ENCODE results near the gene MAP1LC3B2. TPM values are rescaled to one million over a fixed set of nuclear protein-coding genes. Genes with fewer than 3 reads are reported as not detected.

Gene MAP1LC3B2
- total and polyA plus RNA-seq, 3 experiments from 2014 or later, result 0.96 to 5.8 (median 1.7) TPM

- H3K4me1 Mint-ChIP-seq, result no peaks in the 10 kb centered on the region
- ChIA-PET POLR2A (no interaction called here), CTCF (no interaction called here)
These were observed 23.4 kb downstream of the MAP1LC3B2 start for GRCh38 chr12:116582610-116583009.

GRCh38 chr12:116583129-116583694, 24.0 kb downstream of the MAP1LC3B2 start:
- no peak overlapping the region for H3K27ac Mint-ChIP-seq
- no peaks in the 10 kb centered on the region for H3K4me1 Mint-ChIP-seq
- no peaks in the 10 kb centered on the region for H3K4me1 ChIP-seq (ENCODE audit: insufficient read depth, low read length)
- no peak overlapping the region for H3K4me3 ChIP-seq (ENCODE audit: low read length)
- DNase-seq, result no peak
- POLR2A ChIA-PET, result no interaction called here
- no peaks in the 10 kb centered on the region for H3K27me3 ChIP-seq (ENCODE audit: insufficient read depth, low read length, poor library complexity, severe bottlenecking)
- peaks cover 3 to 7% of the 10 kb centered on the region in 2 donors for H3K27me3 Mint-ChIP-seq
- H3K9me3 ChIP-seq (ENCODE audit: low read length), result no peaks in the 10 kb centered on the region
- peaks cover 0 to 8% (median 4%) of the 10 kb centered on the region in 5 donors for H3K9me3 Mint-ChIP-seq
- CTCF ChIA-PET, result no interaction called here
- H3K27ac ChIP-seq (ENCODE audit: low read depth, low read length), result no peak overlapping the region
- no peak overlapping the region for H3K4me3 Mint-ChIP-seq
- H3K36me3 Mint-ChIP-seq, result peaks cover 0 to 14% (median 2%) of the 10 kb centered on the region in 3 donors
- no peaks in the 10 kb centered on the region for H3K36me3 ChIP-seq (ENCODE audit: insufficient read depth, low read length)

More at GRCh38 chr12:116582610-116583009, 23.4 kb downstream of the MAP1LC3B2 start:
- Histone ChIP-seq H3K9me3 (ENCODE audit: low read length) (no peaks in the 10 kb centered on the region), H3K27me3 (ENCODE audit: insufficient read depth, low read length, poor library complexity, severe bottlenecking) (no peaks in the 10 kb centered on the region), H3K27ac (ENCODE audit: low read depth, low read length) (no peak overlapping the region), H3K4me3 (ENCODE audit: low read length) (no peak overlapping the region), H3K4me1 (ENCODE audit: insufficient read depth, low read length) (no peaks in the 10 kb centered on the region), H3K36me3 (ENCODE audit: insufficient read depth, low read length) (no peaks in the 10 kb centered on the region)
- Mint-ChIP-seq H3K27ac (peak overlapping the region in 1 of 8 donors; percentile 83), H3K4me3 (no peak overlapping the region), H3K9me3 (peaks cover 0 to 8% (median 4%) of the 10 kb centered on the region in 5 donors), H3K36me3 (peaks cover 0 to 14% (median 2%) of the 10 kb centered on the region in 3 donors), H3K27me3 (peaks cover 3 to 7% of the 10 kb centered on the region in 2 donors)
- DNase-seq, result no peak

GRCh38 chr12:116587270-116587669, 28.1 kb downstream of the MAP1LC3B2 start:
- DNase-seq, result no peak
- Mint-ChIP-seq H3K27ac (no peak overlapping the region), H3K27me3 (peaks cover 3 to 4% of the 10 kb centered on the region in 2 donors), H3K9me3 (peaks cover 0 to 8% (median 4%) of the 10 kb centered on the region in 5 donors), H3K4me3 (no peak overlapping the region), H3K36me3 (peaks cover 0 to 14% (median 2%) of the 10 kb centered on the region in 3 donors), H3K4me1 (peaks cover 0 to 2% (median under 1%) of the 10 kb centered on the region in 3 donors)
- H3K27ac ChIP-seq (ENCODE audit: low read depth, low read length), result no peak overlapping the region
- H3K4me3 ChIP-seq (ENCODE audit: low read length), result no peak overlapping the region
- CTCF ChIA-PET, result interaction anchor here (0.7 to 1.6 kb wide), 2 partner anchors 12 to 13 kb away, joined by 3 to 4 read pairs; no protein-coding TSS in a partner anchor
- no peaks in the 10 kb centered on the region for H3K27me3 ChIP-seq (ENCODE audit: insufficient read depth, low read length, poor library complexity, severe bottlenecking)
- POLR2A ChIA-PET, result interaction anchor here (0.5 kb wide), 1 partner anchor 39 kb away, joined by 3 read pairs; no protein-coding TSS in a partner anchor
- no peaks in the 10 kb centered on the region for H3K9me3 ChIP-seq (ENCODE audit: low read length)
- H3K36me3 ChIP-seq (ENCODE audit: insufficient read depth, low read length), result no peaks in the 10 kb centered on the region
- peaks cover 8% of the 10 kb centered on the region for H3K4me1 ChIP-seq (ENCODE audit: insufficient read depth, low read length)

GRCh38 chr12:116588390-116589028, 29.3 kb downstream of the MAP1LC3B2 start:
- POLR2A ChIA-PET, result no interaction called here
- no peak overlapping the region for H3K27ac ChIP-seq (ENCODE audit: low read depth, low read length)
- DNase-seq, result no peak
- H3K4me3 ChIP-seq (ENCODE audit: low read length), result no peak overlapping the region
- peaks cover 3 to 4% of the 10 kb centered on the region in 2 donors for H3K27me3 Mint-ChIP-seq
- H3K36me3 ChIP-seq (ENCODE audit: insufficient read depth, low read length), result no peaks in the 10 kb centered on the region
- CTCF ChIA-PET, result interaction anchor here (1.6 kb wide), 1 partner anchor 12 kb away, joined by 4 read pairs; no protein-coding TSS in a partner anchor
- H3K9me3 Mint-ChIP-seq, result peaks cover 0 to 8% (median 2%) of the 10 kb centered on the region in 5 donors
- H3K27me3 ChIP-seq (ENCODE audit: insufficient read depth, low read length, poor library complexity, severe bottlenecking), result no peaks in the 10 kb centered on the region
- peaks cover 2 to 7% (median 2%) of the 10 kb centered on the region in 3 donors for H3K4me1 Mint-ChIP-seq
- peaks cover 0 to 10% (median 2%) of the 10 kb centered on the region in 3 donors for H3K36me3 Mint-ChIP-seq
- H3K27ac Mint-ChIP-seq, result peak overlapping the region in 1 of 8 donors; percentile 3
- H3K9me3 ChIP-seq (ENCODE audit: low read length), result no peaks in the 10 kb centered on the region
- peaks cover 9% of the 10 kb centered on the region for H3K4me1 ChIP-seq (ENCODE audit: insufficient read depth, low read length)
- H3K4me3 Mint-ChIP-seq, result no peak overlapping the region

GRCh38 chr12:116589581-116589980, 30.4 kb downstream of the MAP1LC3B2 start:
- Mint-ChIP-seq H3K9me3 (peaks cover 0 to 4% (median 2%) of the 10 kb centered on the region in 5 donors), H3K27me3 (peaks cover 3 to 4% of the 10 kb centered on the region in 2 donors), H3K36me3 (peaks cover 0 to 6% (median 2%) of the 10 kb centered on the region in 3 donors), H3K4me3 (no peak overlapping the region), H3K4me1 (peaks cover 9 to 15% (median 10%) of the 10 kb centered on the region in 3 donors), H3K27ac (no peak overlapping the region)
- Histone ChIP-seq H3K27me3 (ENCODE audit: insufficient read depth, low read length, poor library complexity, severe bottlenecking) (no peaks in the 10 kb centered on the region), H3K36me3 (ENCODE audit: insufficient read depth, low read length) (no peaks in the 10 kb centered on the region), H3K4me1 (ENCODE audit: insufficient read depth, low read length) (peaks cover 19% of the 10 kb centered on the region), H3K9me3 (ENCODE audit: low read length) (no peaks in the 10 kb centered on the region), H3K4me3 (ENCODE audit: low read length) (no peak overlapping the region), H3K27ac (ENCODE audit: low read depth, low read length) (no peak overlapping the region)
- POLR2A ChIA-PET, result no interaction called here
- DNase-seq, result no peak
- CTCF ChIA-PET, result interaction anchor here (0.7 kb wide), 1 partner anchor 154 kb away, joined by 3 read pairs; no protein-coding TSS in a partner anchor

GRCh38 chr12:116590561-116590960, 31.4 kb downstream of the MAP1LC3B2 start:
- H3K27ac ChIP-seq (ENCODE audit: low read depth, low read length), result no peak overlapping the region
- no peaks in the 10 kb centered on the region for H3K9me3 ChIP-seq (ENCODE audit: low read length)
- H3K4me1 Mint-ChIP-seq, result peaks cover 10 to 24% (median 15%) of the 10 kb centered on the region in 3 donors
- H3K27ac Mint-ChIP-seq, result no peak overlapping the region
- CTCF ChIA-PET, result no interaction called here
- no peaks in the 10 kb centered on the region for H3K36me3 ChIP-seq (ENCODE audit: insufficient read depth, low read length)
- H3K36me3 Mint-ChIP-seq, result no peaks in the 10 kb centered on the region
- POLR2A ChIA-PET, result interaction anchor here (0.6 kb wide), 1 partner anchor 557 kb away, joined by 3 read pairs; no protein-coding TSS in a partner anchor
- H3K27me3 Mint-ChIP-seq, result peaks cover 3 to 4% of the 10 kb centered on the region in 2 donors
- no peaks in the 10 kb centered on the region for H3K27me3 ChIP-seq (ENCODE audit: insufficient read depth, low read length, poor library complexity, severe bottlenecking)
- no peaks in the 10 kb centered on the region for H3K9me3 Mint-ChIP-seq
- H3K4me3 Mint-ChIP-seq, result no peak overlapping the region
- DNase-seq, result no peak
- peaks cover 29% of the 10 kb centered on the region for H3K4me1 ChIP-seq (ENCODE audit: insufficient read depth, low read length)
- H3K4me3 ChIP-seq (ENCODE audit: low read length), result no peak overlapping the region

- DNase-seq, result no peak
- no peaks in the 10 kb centered on the region for H3K36me3 ChIP-seq (ENCODE audit: insufficient read depth, low read length)
- Mint-ChIP-seq H3K27ac (peak overlapping the region in 1 of 8 donors; percentile 32), H3K4me1 (peaks cover 10 to 27% (median 15%) of the 10 kb centered on the region in 3 donors), H3K9me3 (no peaks in the 10 kb centered on the region), H3K4me3 (no peak overlapping the region), H3K36me3 (no peaks in the 10 kb centered on the region), H3K27me3 (peaks cover 0 to 2% of the 10 kb centered on the region in 2 donors)
- no peak overlapping the region for H3K4me3 ChIP-seq (ENCODE audit: low read length)
- H3K27ac ChIP-seq (ENCODE audit: low read depth, low read length), result no peak overlapping the region
- CTCF ChIA-PET, result no interaction called here
- no peaks in the 10 kb centered on the region for H3K27me3 ChIP-seq (ENCODE audit: insufficient read depth, low read length, poor library complexity, severe bottlenecking)
- POLR2A ChIA-PET, result interaction anchor here (0.6 kb wide), 1 partner anchor 147 kb away, joined by 3 read pairs; no protein-coding TSS in a partner anchor
- H3K4me1 ChIP-seq (ENCODE audit: insufficient read depth, low read length), result peaks cover 32% of the 10 kb centered on the region
- no peaks in the 10 kb centered on the region for H3K9me3 ChIP-seq (ENCODE audit: low read length)
These were observed 32.9 kb downstream of the MAP1LC3B2 start for GRCh38 chr12:116591855-116592637.
